Smooth muscle cell (in vitro differentiated cells): Measurements from ENCODE around the gene MAD1L1. TPM values are rescaled to one million over a fixed set of nuclear protein-coding genes. Genes with fewer than 3 reads are reported as not detected.

Experiments used
- DNase-seq: peaks from one replicate; lab custom pipeline; 2025; ENCODE audit not compliant: unreplicated experiment; lab: John Stamatoyannopoulos, UW
- H2AFZ ChIP-seq: fragments of 200-600 bp; sonication (generic); 2 replicates; pipeline ENCODE4 v1.6.0; 2016; ENCODE audit warnings: antibody characterized with exemption, low read depth, mild to moderate bottlenecking
- H3F3A ChIP-seq: fragments of 200-600 bp; sonication (generic); 2 replicates; pipeline ENCODE4 v1.6.0; 2017; ENCODE audit warnings: antibody characterized with exemption, low read depth
- H3K27ac ChIP-seq: fragments of 200-600 bp; sonication (generic); 2 replicates; pipeline ENCODE4 v1.5.1; 2016; ENCODE audit warnings: low read depth, mild to moderate bottlenecking
- H3K27me3 ChIP-seq: fragments of 200-600 bp; sonication (generic); 2 replicates; pipeline ENCODE4 v1.6.1; 2016; ENCODE audit warnings: low read depth, mild to moderate bottlenecking
- H3K36me3 ChIP-seq: fragments of 200-600 bp; sonication (generic); 2 replicates; pipeline ENCODE4 v1.5.1; 2016; ENCODE audit warnings: low read depth
- H3K4me1 ChIP-seq: fragments of 200-600 bp; sonication (generic); 2 replicates; pipeline ENCODE4 v1.5.1; 2016; ENCODE audit warnings: low read depth
- H3K4me2 ChIP-seq: fragments of 200-600 bp; sonication (generic); 2 replicates; pipeline ENCODE4 v1.6.0; 2016; ENCODE audit warnings: mild to moderate bottlenecking
- H3K4me3 ChIP-seq: fragments of 200-600 bp; sonication (generic); 2 replicates; pipeline ENCODE4 v1.5.1; 2016; ENCODE audit warnings: mild to moderate bottlenecking
- H3K79me2 ChIP-seq: fragments of 200-600 bp; sonication (generic); 2 replicates; pipeline ENCODE4 v1.6.0; 2016; ENCODE audit warnings: low read depth, mild to moderate bottlenecking
- H3K9ac ChIP-seq: fragments of 200-600 bp; sonication (generic); 2 replicates; pipeline ENCODE4 v1.6.0; 2016; ENCODE audit warnings: low read depth
- H3K9me3 ChIP-seq: fragments of 200-600 bp; sonication (generic); replicated peaks from 2 replicates; pipeline ENCODE4 v1.5.1; 2016; ENCODE audit warnings: low read depth
- H4K20me1 ChIP-seq: fragments of 200-600 bp; sonication (generic); 2 replicates; pipeline ENCODE4 v1.6.0; 2016; ENCODE audit warnings: low read depth
- CTCF ChIP-seq: fragments of 200-600 bp; sonication (generic); IDR thresholded peaks from 2 replicates; pipeline ENCODE4 v1.5.1; 2017; ENCODE audit warnings: borderline replicate concordance, mild to moderate bottlenecking, antibody characterized with exemption; ENCODE audit not compliant: insufficient read depth, poor library complexity, severe bottlenecking
- WGBS: methylation state at CpG from one replicate; pipeline ENCODE4 v1.1.7; 2016; ENCODE audit warnings: low lambda C conversion rate; 5-methylcytosine and 5-hydroxymethylcytosine counted together
- polyA plus RNA-seq: library from polyadenylated mRNA; unstranded; fragments of >200 nt; fragmentation: Nextera tagmentation; extraction: Ambion mirVana; gene quantifications from 2 replicates; pipeline ENCODE4 v1.2.1, GENCODE V29; 2016
- total RNA-seq: library from RNA; depleted of rRNA; stranded (reverse); fragments of >200 nt; gene quantifications from 2 replicates; pipeline ENCODE4 v1.2.3, GENCODE V29; 2014

MAD1L1 gene
- total and polyA plus RNA-seq, 2 experiments from 2014 or later, result 33.4 to 60.7 TPM

GRCh38 chr7:1865000-1865555 is 367.7 kb downstream of the MAD1L1 start:
- 96% methylated on average over 14 of the region's 14 CpGs for WGBS
- no peak overlapping the region for H3K9ac ChIP-seq
- no peak overlapping the region for H3K4me2 ChIP-seq
- no peak overlapping the region for H2AFZ ChIP-seq
- H3K36me3 ChIP-seq, result no peaks in the 10 kb centered on the region
- TF ChIP-seq CTCF, result no peak
- H3F3A ChIP-seq, result no peaks in the 10 kb centered on the region
- H3K27ac ChIP-seq, result no peak overlapping the region
- H3K79me2 ChIP-seq, result no peaks in the 10 kb centered on the region
- peaks cover 5% of the 10 kb centered on the region for H4K20me1 ChIP-seq
- no peaks in the 10 kb centered on the region for H3K9me3 ChIP-seq
- no peaks in the 10 kb centered on the region for H3K27me3 ChIP-seq
- DNase-seq, result no peak
- peaks cover 5% of the 10 kb centered on the region for H3K4me1 ChIP-seq
- no peak overlapping the region for H3K4me3 ChIP-seq

GRCh38 chr7:1864161-1864940 is 368.4 kb downstream of the MAD1L1 start:
- no peak for TF ChIP-seq CTCF
- peaks cover 3% of the 10 kb centered on the region for H4K20me1 ChIP-seq
- 81% methylated on average over 25 of the region's 25 CpGs for WGBS
- no peaks in the 10 kb centered on the region for H3K27me3 ChIP-seq
- no peaks in the 10 kb centered on the region for H3F3A ChIP-seq
- no peak overlapping the region for H3K4me2 ChIP-seq
- no peaks in the 10 kb centered on the region for H3K79me2 ChIP-seq
- H3K4me1 ChIP-seq, result peaks cover 5% of the 10 kb centered on the region
- no peaks in the 10 kb centered on the region for H3K9me3 ChIP-seq
- no peak for DNase-seq
- no peak overlapping the region for H2AFZ ChIP-seq
- no peak overlapping the region for H3K9ac ChIP-seq
- H3K27ac ChIP-seq, result no peak overlapping the region
- H3K4me3 ChIP-seq, result no peak overlapping the region
- H3K36me3 ChIP-seq, result no peaks in the 10 kb centered on the region

- no peak overlapping the region for H3K9ac ChIP-seq
Measured at GRCh38 chr7:1863091-1863900, 369.4 kb downstream of the MAD1L1 start.

More at GRCh38 chr7:1863091-1863900, 369.4 kb downstream of the MAD1L1 start:
- no peak for TF ChIP-seq CTCF
- Histone ChIP-seq H3K4me1 (peaks cover 5% of the 10 kb centered on the region), H2AFZ (no peak overlapping the region), H3K4me2 (no peak overlapping the region), H4K20me1 (no peaks in the 10 kb centered on the region), H3K27ac (no peak overlapping the region), H3F3A (no peaks in the 10 kb centered on the region), H3K4me3 (no peak overlapping the region), H3K27me3 (no peaks in the 10 kb centered on the region), H3K36me3 (no peaks in the 10 kb centered on the region), H3K9me3 (no peaks in the 10 kb centered on the region), H3K79me2 (no peaks in the 10 kb centered on the region)
- 96% methylated on average over 38 of the region's 40 CpGs for WGBS
- DNase-seq, result no peak
